ENCODE measurements around the gene PHF21B.

Gene PHF21B

GRCh38 chr22:45006111-45006963, 3.5 kb downstream of the PHF21B start:
- DNase-seq (ENCODE audit: low spot score) = peak; percentile 36
- no peak for TF ChIP-seq CTCF (IDR thresholded peaks at IDR 0.05; ENCODE audit: extremely low read depth, missing control alignments)

GRCh38 chr22:45001653-45002052, 8.2 kb downstream of the PHF21B start:
- DNase-seq (ENCODE audit: low spot score) = no peak
- TF ChIP-seq CTCF (IDR thresholded peaks at IDR 0.05; ENCODE audit: extremely low read depth, missing control alignments) = no peak

GRCh38 chr22:45000330-45000729, 9.5 kb downstream of the PHF21B start:
- TF ChIP-seq CTCF (IDR thresholded peaks at IDR 0.05; ENCODE audit: extremely low read depth, missing control alignments) = no peak
- DNase-seq (ENCODE audit: low spot score) = no peak

GRCh38 chr22:44999687-45000086, 10.1 kb downstream of the PHF21B start:
- no peak for TF ChIP-seq CTCF (IDR thresholded peaks at IDR 0.05; ENCODE audit: extremely low read depth, missing control alignments)
- DNase-seq (ENCODE audit: low spot score) = no peak

GRCh38 chr22:44999231-44999630, 10.6 kb downstream of the PHF21B start:
- TF ChIP-seq CTCF (IDR thresholded peaks at IDR 0.05; ENCODE audit: extremely low read depth, missing control alignments) = no peak
- no peak for DNase-seq (ENCODE audit: low spot score)

GRCh38 chr22:44998296-44998695, 11.5 kb downstream of the PHF21B start:
- no peak for TF ChIP-seq CTCF (IDR thresholded peaks at IDR 0.05; ENCODE audit: extremely low read depth, missing control alignments)
- DNase-seq (ENCODE audit: low spot score) = no peak

- DNase-seq (ENCODE audit: low spot score) = no peak
- no peak for TF ChIP-seq CTCF (IDR thresholded peaks at IDR 0.05; ENCODE audit: extremely low read depth, missing control alignments)
Observed at GRCh38 chr22:44997060-44997459, 12.7 kb downstream of the PHF21B start.

All from GM20000 (cell line).